ENCODE measurements around the gene TMTC2.

DNA sequence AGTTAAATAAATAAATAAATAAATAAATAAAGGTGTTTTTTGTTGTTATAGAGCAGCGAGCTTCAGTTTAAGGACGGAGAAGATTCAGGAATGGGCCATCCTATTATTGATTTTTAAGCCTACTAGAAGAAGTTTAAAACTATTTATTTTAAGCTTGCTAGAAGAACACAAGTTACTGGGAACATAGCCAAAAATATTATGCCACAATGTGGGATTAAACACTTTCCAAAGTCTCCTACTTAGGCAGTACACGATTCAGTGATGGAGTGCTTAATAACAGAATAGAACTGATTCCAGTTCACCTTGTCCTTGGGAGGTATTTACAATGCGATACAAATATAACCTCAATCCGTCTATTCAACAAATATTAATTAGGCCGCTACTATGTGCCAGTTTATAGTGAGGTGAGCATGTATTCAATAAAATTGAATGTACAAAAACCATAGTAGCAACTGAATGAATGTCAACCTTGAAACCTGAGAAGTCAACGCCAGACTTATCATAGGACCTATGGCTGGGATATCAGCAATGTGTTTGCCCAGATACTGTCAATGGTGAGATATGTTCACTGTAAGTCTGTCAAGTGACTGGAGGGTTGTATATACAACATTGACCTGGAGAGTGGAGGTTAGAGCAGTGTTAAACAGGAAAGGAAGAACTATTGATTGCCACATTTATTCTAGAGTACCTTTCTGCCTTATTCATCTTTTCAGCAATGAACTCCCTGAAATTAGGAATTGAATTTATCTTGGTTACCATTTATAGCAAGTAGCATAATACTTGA is 486.4 kb downstream of the TMTC2 start:
- TF ChIP-seq POLR2A (IDR thresholded peaks at IDR 0.05; ENCODE audit: low read length), result no peak
- no peak for TF ChIP-seq GATA1 (IDR thresholded peaks at IDR 0.05; ENCODE audit: low read depth, low read length)
